CMK (cell line): ENCODE data around the gene MPRIP.

ENCODE experiments used
- DNase-seq: peaks from one replicate; pipeline ENCODE4 v3.0.0-alpha.2; 2010; ENCODE audit warnings: low read depth

The MPRIP gene

GRCh38 chr17:17050346-17051345 lies 8.4 kb downstream of the MPRIP start:
- no peak for DNase-seq

GRCh38 chr17:17051380-17051779 lies 9.1 kb downstream of the MPRIP start:
- no peak for DNase-seq

GRCh38 chr17:17051791-17052461 lies 9.7 kb downstream of the MPRIP start:
- no peak for DNase-seq

GRCh38 chr17:17052462-17053221 lies 10.4 kb downstream of the MPRIP start:
- no peak for DNase-seq

GRCh38 chr17:17053446-17054379 lies 11.5 kb downstream of the MPRIP start:
- no peak for DNase-seq

- DNase-seq = no peak
Measured at GRCh38 chr17:17054636-17055035, 12.4 kb downstream of the MPRIP start.

- no peak for DNase-seq
Measured at GRCh38 chr17:17055286-17056155, 13.3 kb downstream of the MPRIP start.

- no peak for DNase-seq
Measured at GRCh38 chr17:17056156-17056539, 13.9 kb downstream of the MPRIP start.

- no peak for DNase-seq
Measured at GRCh38 chr17:17057057-17057551, 14.8 kb downstream of the MPRIP start.

- DNase-seq = no peak
Measured at GRCh38 chr17:17058304-17058703, 16.0 kb downstream of the MPRIP start.

GRCh38 chr17:17059301-17059890 lies 17.1 kb downstream of the MPRIP start:
- no peak for DNase-seq

GRCh38 chr17:17060001-17060922 lies 18.0 kb downstream of the MPRIP start:
- no peak for DNase-seq

GRCh38 chr17:17060930-17061329 lies 18.7 kb downstream of the MPRIP start:
- no peak for DNase-seq

GRCh38 chr17:17061516-17061915 lies 19.3 kb downstream of the MPRIP start:
- DNase-seq = no peak

- DNase-seq = no peak
Measured at GRCh38 chr17:17062356-17062755, 20.1 kb downstream of the MPRIP start.

- DNase-seq = no peak
Measured at GRCh38 chr17:17062866-17063265, 20.6 kb downstream of the MPRIP start.

- no peak for DNase-seq
Measured at GRCh38 chr17:17063546-17064122, 21.4 kb downstream of the MPRIP start.

- no peak for DNase-seq
Measured at GRCh38 chr17:17064322-17064721, 22.1 kb downstream of the MPRIP start.
